Glomerular endothelial cell (primary cell): ENCODE measurements around the gene METTL9. TPM values are rescaled to one million over a fixed set of nuclear protein-coding genes. Genes with fewer than 3 reads are reported as not detected.

Source experiments
- DNase-seq: peaks from one replicate; pipeline ENCODE4 v3.0.0-alpha.2; 2011; ENCODE audit warnings: low read depth, low spot score; ENCODE audit errors: extremely low read depth
- total RNA-seq: library from RNA; depleted of rRNA; stranded (reverse); fragments of >200 nt; gene quantifications from 2 replicates; pipeline ENCODE4 v1.2.3, GENCODE V29; 2015

The METTL9 gene
- total RNA-seq, 1 donor from 2014 or later, result 173 TPM

GRCh38 chr16:21703589-21704174, 104.3 kb downstream of the METTL9 start:
- DNase-seq, result no peak

- no peak for DNase-seq
Observed at GRCh38 chr16:21704266-21704665, 104.9 kb downstream of the METTL9 start.

- no peak for DNase-seq
Observed at GRCh38 chr16:21704733-21705132, 105.4 kb downstream of the METTL9 start.

Other genes starting within 250 kb of the METTL9 start
- gene IGSF6, start 53.0 kb downstream of the METTL9 start, total RNA-seq, result not detected in 2 replicates
- 0.06 TPM in 1 of 2 replicates, not detected in the other for gene OTOA, start 64.4 kb downstream of the METTL9 start, total RNA-seq